K562 (cell line): Measurements from ENCODE around the gene HNRNPK. TPM values are rescaled to one million over a fixed set of nuclear protein-coding genes. Genes with fewer than 3 reads are reported as not detected.

Source experiments
- ATAC-seq: fragments of 200-7000 bp; cut with Tn5 transposase; 3 replicates; pipeline ENCODE4 v1.9.1; 2020; ENCODE audit warnings: moderate library complexity
- BruUV-seq: library from RNA; stranded (reverse); fragments of 400-500 nt; replicated peaks from 2 replicates; lab custom pipeline; 2021; lab: Mats Ljungman, UMichigan
- CTCF ChIA-PET: fragments of 300-600 bp; formaldehyde crosslinking; extraction: SDS; loops from one replicate; lab custom pipeline; 2021; ENCODE audit warnings: low intra/inter-chr PET ratio; lab: Yijun Ruan, JAX
- POLR2A ChIA-PET: fragments of 300-600, 350-650 bp; sonication (Branson Sonifier 250); formaldehyde crosslinking; extraction: SDS; loops from one replicate; lab custom pipeline; 2021; ENCODE audit warnings: antibody characterized with exemption, inconsistent platforms; lab: Yijun Ruan, JAX
- DNase-seq, 4 experiments: peaks; one replicate each; pipeline versions ENCODE4 v3.0.0 to v3.0.0-alpha.2; 2011 to 2018; ENCODE audit warnings: low spot score in 3 of 4, mixed read lengths in 3 of 4; ENCODE audit errors: extremely low read depth in 1 of 4
- FAIRE-seq: peaks from 2 replicates; lab custom pipeline; 2011; peaks lifted over from hg19 to GRCh38; lab: Jason Lieb, UNC
- H2AFZ ChIP-seq: 2 replicates; pipeline ENCODE4 v1.6.0; 2011; ENCODE audit warnings: low read depth, low read length, control low read depth, inconsistent platforms
- H3K27ac ChIP-seq: fragments of 200-600 bp; 3 replicates; pipeline ENCODE4 v1.8.0; 2011; ENCODE audit warnings: low read depth, mild to moderate bottlenecking, control low read depth, inconsistent platforms, low read length, moderate library complexity, mixed read lengths; ENCODE audit errors: extremely low read depth
- H3K27me3 ChIP-seq, 2 experiments: fragments of 300-600 bp in 1 of 2; 2 replicates in 1 of 2; 3 replicates in 1 of 2; pipeline versions ENCODE4 v1.6.0 to v1.8.0; 2011; ENCODE audit warnings: inconsistent platforms in 2 of 2, low read length in 2 of 2, mild to moderate bottlenecking in 1 of 2, mixed read lengths in 1 of 2, moderate library complexity in 1 of 2; ENCODE audit not compliant: control insufficient read depth in 2 of 2, insufficient read depth in 2 of 2
- H3K36me3 ChIP-seq: fragments of 300-600 bp; 3 replicates; pipeline ENCODE4 v1.8.0; 2011; ENCODE audit warnings: mild to moderate bottlenecking, low read length, inconsistent platforms; ENCODE audit not compliant: control insufficient read depth, insufficient read depth
- H3K4me1 ChIP-seq, 2 experiments: fragments of 200-600 bp in 1 of 2; replicated peaks in 1 of 2; 2 replicates in 1 of 2; 3 replicates in 1 of 2; pipeline versions ENCODE4 v1.5.1 to v1.8.0; 2011; ENCODE audit warnings: inconsistent platforms in 2 of 2, low read length in 2 of 2, mild to moderate bottlenecking in 1 of 2, mixed read lengths in 1 of 2, moderate library complexity in 1 of 2; ENCODE audit not compliant: control insufficient read depth in 2 of 2, insufficient read depth in 2 of 2
- H3K4me2 ChIP-seq: 2 replicates; pipeline ENCODE4 v1.6.1; 2011; ENCODE audit warnings: low read length, control low read depth, inconsistent platforms, mixed read lengths; ENCODE audit not compliant: insufficient read depth
- H3K4me3 ChIP-seq: fragments of 200-600 bp; sonication (generic), shearing (Covaris generic); 2 replicates; pipeline ENCODE4 v1.5.1; 2016; ENCODE audit warnings: control low read depth, inconsistent platforms
- H3K79me2 ChIP-seq: fragments of 200-600 bp; 3 replicates; pipeline ENCODE4 v1.8.0; 2011; ENCODE audit warnings: low read length, inconsistent platforms; ENCODE audit not compliant: control insufficient read depth, insufficient read depth
- H3K9ac ChIP-seq, 2 experiments: 2 replicates each; pipeline versions ENCODE4 v1.6.0 to v1.6.1; 2011; ENCODE audit warnings: low read depth in 2 of 2, low read length in 2 of 2, control low read depth in 1 of 2, inconsistent platforms in 1 of 2, mild to moderate bottlenecking in 1 of 2, mixed read lengths in 1 of 2; ENCODE audit not compliant: insufficient read depth in 1 of 2
- H3K9me1 ChIP-seq: one replicate; pipeline ENCODE4 v1.6.0; 2011; ENCODE audit warnings: inconsistent platforms, mild to moderate bottlenecking, low read length, moderate library complexity; ENCODE audit not compliant: control insufficient read depth, insufficient read depth
- H3K9me3 ChIP-seq: replicated peaks from 2 replicates; pipeline ENCODE4 v1.5.1; 2011; ENCODE audit warnings: low read depth, low read length, inconsistent platforms; ENCODE audit not compliant: control insufficient read depth, insufficient read depth
- H4K20me1 ChIP-seq: replicated peaks from 2 replicates; pipeline ENCODE4 v1.6.1; 2011; ENCODE audit warnings: low read length, inconsistent platforms, mixed read lengths; ENCODE audit not compliant: control insufficient read depth, insufficient read depth
- CEBPB ChIP-seq: fragments of 450-650 bp; IDR thresholded peaks from 2 replicates; pipeline ENCODE4 v1.6.1; 2016; ENCODE audit warnings: missing genetic modification characterization, missing compliant biosample characterization
- MED1 ChIP-seq: sonication (generic); formaldehyde crosslinking; IDR thresholded peaks from 2 replicates; pipeline ENCODE4 v1.8.1; 2023; ENCODE audit warnings: missing genetic modification reagents, borderline replicate concordance
- MEF2D ChIP-seq: conservative IDR thresholded peaks from 2 replicates; pipeline ENCODE4 v1.6.1; 2016; ENCODE audit warnings: low read depth, missing genetic modification characterization, missing compliant biosample characterization
- NUFIP1 ChIP-seq: fragments of 450-650 bp; IDR thresholded peaks from 2 replicates; pipeline ENCODE4 v1.6.1; 2018; ENCODE audit not compliant: partially characterized antibody
- ZBTB26 ChIP-seq: fragments of 450-650 bp; formaldehyde crosslinking; IDR thresholded peaks from 2 replicates; pipeline ENCODE4 v1.4.0; 2022; ENCODE audit warnings: missing genetic modification characterization
- ZKSCAN1 ChIP-seq: fragments of 150-350 bp; IDR thresholded peaks from 2 replicates; pipeline ENCODE4 v1.6.1; 2016; ENCODE audit warnings: low read depth, low read length
- WGBS: fragments of 100-300 bp; shearing (Covaris generic); methylation state at CpG from one replicate; pipeline ENCODE4 v1.1.6; 2016; ENCODE audit warnings: low coverage, mixed read lengths; ENCODE audit not compliant: insufficient coverage; ENCODE audit errors: missing lambda C conversion rate; 5-methylcytosine and 5-hydroxymethylcytosine counted together
- in situ Hi-C: fragments of 300-500 bp; cut with MboI; formaldehyde crosslinking; loops from 4 replicates; pipeline ENCODE4 v1.15.0; 2018; ENCODE audit warnings: inconsistent platforms, mixed read lengths
- intact Hi-C: fragments of 100-400 bp; cut with micrococcal nuclease; formaldehyde crosslinking; loops from 2 replicates; pipeline ENCODE4 v1.14.2; 2022
- polyA plus RNA-seq, 8 experiments: library from polyadenylated mRNA; depleted of rRNA in 4 of 8; stranded (reverse) in 5 of 8; unstranded in 3 of 8; fragments of >200 nt; fragmentation: Nextera tagmentation in 2 of 8; fragmentation: Illumina TruSeq in 1 of 8; extraction: Ambion mirVana in 2 of 8; extraction: Trizol in 1 of 8; gene quantifications; 2 replicates each; pipeline versions ENCODE4 v1.2.1 to v1.2.3, GENCODE V29; 2011 to 2014; ENCODE audit warnings: inconsistent platforms in 1 of 8, missing spikeins in 1 of 8
- total RNA-seq, 7 experiments: library from RNA; depleted of rRNA in 6 of 7; stranded (reverse); fragments of >200 nt in 6 of 7; fragmentation: Illumina TruSeq in 2 of 7; extraction: Trizol in 2 of 7; gene quantifications; 2 replicates each; pipeline versions ENCODE4 v1.2.1 to v1.2.3, GENCODE V29; 2011 to 2021; ENCODE audit warnings: low replicate concordance in 1 of 7

HNRNPK gene
- total and polyA plus RNA-seq, 9 of the 15 experiments (the other 6 are each of a cell fraction or from before 2014, with no cell fraction given): 224 to 883 (median 618) TPM

GRCh38 chr9:83930881-83931280, 49.1 kb downstream of the HNRNPK start (continued):
- no peak for TF ChIP-seq MED1 (CRISPR knock-in tag)
- TF ChIP-seq ZBTB26 (CRISPR knock-in tag): no peak
- no peak for TF ChIP-seq NUFIP1
- no peak for TF ChIP-seq ZKSCAN1
- TF ChIP-seq, all 486 proteins: peak for 0

GRCh38 chr9:83927591-83927990, 52.4 kb downstream of the HNRNPK start:
- Histone ChIP-seq H3K4me3 (no peak overlapping the region), H3K9me3 (no peaks in the 10 kb centered on the region), H3K27ac (no peak overlapping the region), H3K9me1 (no peaks in the 10 kb centered on the region), H3K36me3 (no peaks in the 10 kb centered on the region), H3K9ac (no peak overlapping the region), H3K4me2 (no peak overlapping the region)
- FAIRE-seq (no peak), DNase-seq (no peak)
- ChIA-PET CTCF (no interaction called here), POLR2A (no interaction called here)
- 0 out of 2 replicates have a peak, but pooled peaks have one; percentile 35 for TF ChIP-seq CEBPB (tag)
- no peak for TF ChIP-seq MEF2D (tag)
- TF ChIP-seq, all 486 proteins: peak for 1
- no peak for ATAC-seq
- WGBS: 13% methylated on average over 1 of the region's 1 CpG
- H4K20me1 ChIP-seq: no peaks in the 10 kb centered on the region
- in situ Hi-C loops: no loop called here
- intact Hi-C loops: loop anchor here (10.0 kb wide), 1 partner anchor 113 kb away; the partner anchor contains the start of gene GKAP1
- H3K79me2 ChIP-seq: no peaks in the 10 kb centered on the region
- no peaks in the 10 kb centered on the region; a peak in 1 of 5 replicates for H3K4me1 ChIP-seq
- BruUV-seq: no TSS peak
- H3K27me3 ChIP-seq: no peaks in the 10 kb centered on the region
- H2AFZ ChIP-seq: no peak overlapping the region
